ENCODE measurements around the gene LHX1. TPM values are rescaled to one million over a fixed set of nuclear protein-coding genes. Genes with fewer than 3 reads are reported as not detected.

The LHX1 gene
- total and polyA plus RNA-seq, 4 donors = not detected

DNA sequence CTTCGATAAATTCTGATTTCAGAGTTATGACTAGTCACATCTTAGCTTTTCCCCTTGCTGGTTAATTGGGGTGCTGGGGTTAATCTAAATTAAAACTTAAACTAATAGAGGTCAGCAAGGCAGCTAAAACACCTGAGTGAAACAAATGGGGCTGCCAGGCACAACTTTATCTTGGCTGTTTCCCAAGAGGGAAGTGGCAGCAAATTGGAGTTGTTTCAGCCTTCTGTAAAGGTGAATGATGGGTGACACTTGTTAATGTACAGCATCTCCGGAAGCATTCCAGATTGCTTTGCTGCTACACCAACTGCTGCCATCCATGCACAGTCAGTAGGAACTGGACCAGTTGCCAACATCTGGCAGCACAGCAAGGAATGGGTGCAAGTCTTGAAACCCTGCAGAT is 55.4 kb downstream of the LHX1 start:
- ATAC-seq (ENCODE audit: low FRiP score) = no peak
- no peaks in the 10 kb centered on the region for H3K27me3 ChIP-seq (ENCODE audit: control insufficient read depth in 1 of 2, insufficient read depth in 2 of 2, low read length in 1 of 2)
- DNase-seq = no peak
- H3K27ac ChIP-seq (ENCODE audit: low read depth in 1 of 2, low read length in 2 of 2) = no peak overlapping the region
- H3K36me3 ChIP-seq (ENCODE audit: control insufficient read depth in 1 of 2, insufficient read depth in 2 of 2, low read length in 1 of 2) = peaks cover 0 to 13% of the 10 kb centered on the region in 2 donors
- H3K4me1 ChIP-seq (ENCODE audit: control insufficient read depth in 1 of 2, insufficient read depth in 2 of 2, low read length in 2 of 2) = no peaks in the 10 kb centered on the region
- 83% methylated on average over 2 of the region's 2 CpGs for WGBS, 2 donors
- no peak overlapping the region for H3K4me3 ChIP-seq (ENCODE audit: low read length in 2 of 2)
- H3K9me3 ChIP-seq (ENCODE audit: control insufficient read depth, low read length) = no peaks in the 10 kb centered on the region
- intact Hi-C loops (cut with DNase I) = no loop called here

GRCh38 chr17:36993227-36993626 is 56.0 kb downstream of the LHX1 start:
- H3K4me1 ChIP-seq (ENCODE audit: control insufficient read depth in 1 of 2, insufficient read depth in 2 of 2, low read length in 2 of 2) = no peaks in the 10 kb centered on the region
- H3K9me3 ChIP-seq (ENCODE audit: control insufficient read depth, low read length) = no peaks in the 10 kb centered on the region
- intact Hi-C loops (cut with DNase I) = no loop called here
- no peak overlapping the region for H3K4me3 ChIP-seq (ENCODE audit: low read length in 2 of 2)
- ATAC-seq (ENCODE audit: low FRiP score) (no peak), DNase-seq (no peak)
- no peaks in the 10 kb centered on the region for H3K27me3 ChIP-seq (ENCODE audit: control insufficient read depth in 1 of 2, insufficient read depth in 2 of 2, low read length in 1 of 2)
- H3K27ac ChIP-seq (ENCODE audit: low read depth in 1 of 2, low read length in 2 of 2) = no peak overlapping the region
- H3K36me3 ChIP-seq (ENCODE audit: control insufficient read depth in 1 of 2, insufficient read depth in 2 of 2, low read length in 1 of 2) = peaks cover 0 to 13% of the 10 kb centered on the region in 2 donors

Other genes starting within 250 kb of the LHX1 start
- gene AATF, start 11.5 kb downstream of the LHX1 start, total RNA-seq = 10 to 100 TPM; 36.1 to 41.0 TPM
- 10 to 100 TPM; 38.2 to 44.2 TPM for gene AATF, start 11.5 kb downstream of the LHX1 start, polyA plus RNA-seq